ENCODE results near the gene LRRC8A. TPM values are rescaled to one million over a fixed set of nuclear protein-coding genes. Genes with fewer than 3 reads are reported as not detected.

The LRRC8A gene
- total RNA-seq, 1 experiment from 2014 or later = 43.2 TPM

DNA sequence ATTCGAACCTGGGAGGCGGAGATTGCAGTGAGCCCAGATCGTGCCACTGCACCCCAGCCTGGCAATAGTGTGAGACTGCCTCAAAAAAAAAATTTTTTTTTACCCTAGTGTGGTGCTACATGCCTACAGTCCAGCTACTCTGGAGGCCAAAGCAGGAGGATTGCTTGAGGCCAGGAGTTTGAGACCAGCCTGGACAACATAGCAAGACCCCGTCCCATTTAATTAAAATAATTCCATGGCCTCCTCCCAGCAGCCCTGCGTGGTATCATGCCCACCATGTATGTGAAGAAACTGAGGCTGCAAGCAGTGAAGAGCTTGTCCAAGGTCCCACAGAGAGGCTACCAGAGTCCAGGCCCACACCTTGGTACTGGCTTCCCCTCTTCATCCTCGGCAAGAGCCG, 19.4 kb downstream of the LRRC8A start:
- DNase-seq (ENCODE audit: low spot score) = no peak

DNA sequence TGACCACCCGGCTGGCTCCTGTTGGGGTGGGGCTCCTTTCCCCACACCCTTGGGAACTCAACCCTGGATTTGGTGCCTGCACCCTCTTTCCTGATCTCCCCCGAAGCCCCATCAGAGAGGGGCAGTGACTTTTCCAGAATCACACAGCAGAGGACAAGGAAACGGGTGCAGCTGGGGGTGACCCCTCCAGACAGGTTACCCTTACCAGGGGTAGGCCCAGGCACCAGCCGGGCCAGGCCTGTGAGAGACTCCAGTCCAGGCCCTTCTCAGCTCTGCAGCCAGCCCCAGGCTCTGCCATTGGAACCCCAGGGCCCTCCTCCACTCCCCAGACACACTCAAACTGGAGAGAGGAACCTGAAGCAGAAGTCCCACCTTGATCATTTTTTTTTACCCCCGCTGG, 19.9 kb downstream of the LRRC8A start:
- DNase-seq (ENCODE audit: low spot score) = no peak

GRCh38 chr9:128902351-128903078, 20.6 kb downstream of the LRRC8A start:
- peak; percentile 79 for DNase-seq (ENCODE audit: low spot score)

GRCh38 chr9:128903079-128903461, 21.1 kb downstream of the LRRC8A start:
- DNase-seq (ENCODE audit: low spot score) = no peak

- DNase-seq (ENCODE audit: low spot score) = no peak
These were observed 22.1 kb downstream of the LRRC8A start for GRCh38 chr9:128903871-128904620.

DNA sequence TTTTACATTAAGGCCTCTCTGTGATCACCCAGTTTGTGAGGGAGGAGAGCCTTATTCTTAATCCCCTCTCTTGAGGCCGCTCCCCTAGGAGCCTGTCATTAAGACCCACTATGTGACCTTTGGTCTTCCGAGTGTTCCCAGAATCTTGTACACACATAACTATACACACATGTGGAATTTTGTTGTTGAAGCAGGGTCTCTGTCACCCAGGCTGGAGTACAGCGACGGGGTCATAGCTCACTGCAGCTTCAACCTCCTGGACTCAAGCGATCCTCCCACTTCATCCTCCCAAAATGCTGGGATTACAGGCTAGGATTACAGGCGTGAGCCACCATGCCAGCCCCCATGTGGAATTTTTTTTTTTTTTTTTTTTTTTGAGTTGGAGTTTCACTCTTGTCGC, 24.0 kb downstream of the LRRC8A start:
- no peak for DNase-seq (ENCODE audit: low spot score)

DNA sequence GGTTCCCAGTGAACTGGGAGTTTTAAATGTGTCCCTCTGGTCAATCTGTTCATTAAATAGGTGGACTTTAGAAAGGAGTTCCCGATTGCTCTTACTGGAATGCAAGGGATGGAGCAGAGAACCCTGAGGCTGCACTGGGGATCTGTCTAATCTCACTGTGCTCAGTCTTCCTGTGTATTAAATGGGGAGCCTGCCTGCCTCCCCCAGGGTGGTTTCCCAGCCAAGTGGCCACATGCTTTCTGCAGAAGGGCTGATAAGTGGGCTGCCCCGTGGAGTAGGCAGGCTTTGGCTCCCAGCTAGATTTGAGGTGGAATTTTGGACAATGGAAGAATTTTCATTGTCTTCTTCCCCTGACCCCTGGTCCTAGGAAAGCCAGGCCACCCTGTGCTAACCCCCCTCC, 24.8 kb downstream of the LRRC8A start:
- DNase-seq (ENCODE audit: low spot score) = no peak

- DNase-seq (ENCODE audit: low spot score) = no peak
These were observed 26.4 kb downstream of the LRRC8A start for GRCh38 chr9:128908372-128908771.

GRCh38 chr9:128909859-128910258, 27.9 kb downstream of the LRRC8A start:
- no peak for DNase-seq (ENCODE audit: low spot score)

- no peak for DNase-seq (ENCODE audit: low spot score)
These were observed 29.0 kb downstream of the LRRC8A start for GRCh38 chr9:128910906-128911305.

DNA sequence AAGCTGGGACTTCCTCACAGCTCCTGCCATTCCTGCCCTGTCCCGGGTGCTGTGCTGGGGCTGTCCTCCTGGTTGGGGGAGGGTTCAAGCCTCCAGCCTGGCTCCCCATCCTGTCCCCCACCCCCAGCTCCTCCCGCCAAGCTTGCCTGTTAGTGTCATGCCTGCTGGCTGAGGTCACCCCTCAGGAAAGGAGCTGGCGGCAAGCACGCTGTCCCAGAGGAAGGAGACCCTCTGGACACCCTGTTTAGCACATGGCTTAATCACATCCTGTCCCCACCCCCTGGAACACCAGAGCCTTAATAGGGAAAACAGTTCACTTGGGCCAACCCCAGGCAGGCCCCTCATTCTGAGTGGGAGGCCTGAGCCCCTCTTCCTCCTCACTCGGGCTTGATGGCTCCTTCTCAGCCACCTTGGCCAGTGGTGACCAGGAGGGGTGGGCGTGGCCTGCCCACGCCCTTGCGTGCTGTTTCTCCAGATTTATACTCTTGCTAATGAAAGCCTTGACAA, 29.6 kb downstream of the LRRC8A start:
- DNase-seq (ENCODE audit: low spot score) = no peak

GRCh38 chr9:128912270-128912853, 30.4 kb downstream of the LRRC8A start:
- peak; percentile 47 for DNase-seq (ENCODE audit: low spot score)

GRCh38 chr9:128913048-128913900, 31.3 kb downstream of the LRRC8A start:
- DNase-seq (ENCODE audit: low spot score) = no peak

DNA sequence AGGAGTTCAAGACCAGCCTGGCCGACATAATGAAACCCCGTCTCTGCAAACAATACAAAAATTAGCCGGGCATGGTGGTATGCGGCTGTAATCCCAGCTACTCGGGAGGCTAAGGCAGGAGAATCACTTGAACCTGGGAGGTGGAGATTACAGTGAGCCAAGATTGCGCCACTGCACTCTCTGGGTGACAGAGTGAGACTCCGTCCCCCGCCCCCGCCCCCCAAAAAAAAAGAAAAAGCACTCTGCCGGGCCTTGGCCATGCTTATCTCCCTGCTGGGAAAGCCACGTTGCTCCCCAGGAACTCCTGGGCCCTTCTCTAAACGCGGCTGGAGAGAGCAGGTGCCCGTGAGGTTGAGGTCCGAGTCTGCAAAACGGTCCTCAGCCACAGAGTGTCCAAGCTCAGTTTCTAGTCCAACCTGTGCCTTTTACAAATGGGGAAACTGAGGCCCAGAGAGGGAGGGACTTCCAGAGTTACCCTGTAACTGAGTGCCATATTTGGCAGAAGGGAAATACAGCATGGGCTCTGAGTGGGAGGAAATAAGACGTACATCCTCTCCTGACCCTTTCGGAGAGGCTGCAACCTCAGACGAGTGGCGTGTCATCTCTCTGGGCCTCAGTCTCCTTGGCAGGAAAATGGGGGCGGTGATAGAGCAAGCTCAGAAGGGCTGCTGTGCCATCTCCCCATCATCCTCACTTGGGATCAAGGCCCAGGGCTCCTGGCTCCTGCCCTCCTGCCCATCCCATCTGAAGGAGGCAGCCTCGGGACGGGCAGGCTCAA, 32.3 kb downstream of the LRRC8A start:
- no peak for DNase-seq (ENCODE audit: low spot score)

DNA sequence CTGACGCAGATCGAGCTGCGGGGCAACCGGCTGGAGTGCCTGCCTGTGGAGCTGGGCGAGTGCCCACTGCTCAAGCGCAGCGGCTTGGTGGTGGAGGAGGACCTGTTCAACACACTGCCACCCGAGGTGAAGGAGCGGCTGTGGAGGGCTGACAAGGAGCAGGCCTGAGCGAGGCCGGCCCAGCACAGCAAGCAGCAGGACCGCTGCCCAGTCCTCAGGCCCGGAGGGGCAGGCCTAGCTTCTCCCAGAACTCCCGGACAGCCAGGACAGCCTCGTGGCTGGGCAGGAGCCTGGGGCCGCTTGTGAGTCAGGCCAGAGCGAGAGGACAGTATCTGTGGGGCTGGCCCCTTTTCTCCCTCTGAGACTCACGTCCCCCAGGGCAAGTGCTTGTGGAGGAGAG, 34.3 kb downstream of the LRRC8A start:
- DNase-seq (ENCODE audit: low spot score) = no peak

- no peak for DNase-seq (ENCODE audit: low spot score)
These were observed 34.8 kb downstream of the LRRC8A start for GRCh38 chr9:128916745-128917144.

- DNase-seq (ENCODE audit: low spot score) = no peak
These were observed 35.4 kb downstream of the LRRC8A start for GRCh38 chr9:128917151-128917849.

- DNase-seq (ENCODE audit: low spot score) = no peak
These were observed 37.0 kb downstream of the LRRC8A start for GRCh38 chr9:128918921-128919320.

DNA sequence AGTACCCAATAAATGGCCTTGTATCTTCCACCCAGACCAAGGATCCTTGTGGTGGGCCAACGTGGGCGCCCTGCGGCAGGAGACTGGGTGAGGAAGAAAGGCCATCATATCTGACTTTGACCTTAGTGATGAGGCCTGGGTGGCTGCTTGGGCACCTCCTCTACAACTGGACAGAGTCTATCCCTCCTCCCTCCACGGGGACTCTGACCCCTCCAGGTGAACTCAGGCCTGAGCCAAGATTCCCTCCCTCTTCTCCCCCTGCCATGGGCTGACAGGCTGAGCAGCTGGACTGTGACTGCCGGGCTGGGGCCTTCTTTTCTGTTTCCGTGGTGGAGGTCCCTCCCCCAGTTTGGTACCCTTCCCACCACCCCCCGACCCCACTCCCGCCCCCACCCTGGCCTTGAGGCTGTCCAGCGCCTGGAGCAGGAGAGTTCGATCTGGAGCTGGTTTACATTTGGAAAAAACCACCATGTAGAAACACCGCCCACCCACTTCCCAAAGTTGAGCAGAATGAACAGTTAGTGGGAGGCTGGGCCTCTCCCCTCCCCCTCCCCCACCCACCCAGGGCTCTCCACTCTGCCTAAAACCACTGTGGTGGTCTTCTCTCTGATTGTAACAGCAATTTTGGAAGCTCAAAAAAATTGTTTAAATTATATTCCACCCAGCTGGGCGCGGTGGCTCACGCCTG, 37.6 kb downstream of the LRRC8A start:
- DNase-seq (ENCODE audit: low spot score) = no peak

Measured in HT-29 (cell line).